Activated T-helper 1 cell treated with anti-CD3 and anti-CD28 coated beads, Interleukin-2, amount 50 U/mL, for 16 hours (primary cell): ENCODE measurements around the gene PCLAF.
A peak's percentile ranks its signal among the peaks of the same experiment; 100 is the strongest.
"Not testable (repeated sequence)": the region's sequence is repeated elsewhere in the genome, so short reads cannot be mapped to it uniquely, and the experiment has no call there.

Source experiments
- DNase-seq, 2 donors: peaks; one replicate each; pipeline ENCODE4 v3.0.0-alpha.2; 2020; ENCODE audit warnings: low read depth in 1 of 2, low spot score in 1 of 2

PCLAF gene

DNA sequence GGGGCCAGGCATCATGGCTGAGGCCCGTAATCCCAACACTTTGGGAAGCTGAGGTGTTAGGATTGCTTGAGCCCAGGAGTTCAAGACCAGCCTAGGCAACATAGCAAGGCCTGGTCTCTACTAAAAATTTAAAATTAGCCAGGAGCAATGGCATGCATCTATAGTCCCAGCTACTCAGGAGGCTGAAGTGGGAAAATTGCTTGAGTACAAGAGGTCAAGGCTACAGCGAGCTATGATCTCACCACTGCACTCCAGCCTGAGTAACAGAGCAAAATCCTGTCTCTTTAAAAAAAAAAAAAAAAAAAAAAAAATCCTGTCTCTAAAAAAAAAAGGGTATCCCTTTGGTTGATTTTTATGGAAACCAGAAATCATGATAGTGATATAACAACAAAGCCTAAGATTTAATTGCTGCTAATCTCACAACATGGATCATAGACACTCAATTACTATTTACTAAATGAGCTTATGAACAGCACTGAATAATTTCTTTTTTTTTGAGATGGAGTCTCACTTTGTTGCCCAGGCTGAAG is 12.1 kb downstream of the PCLAF start:
- DNase-seq = no peak

- no peak for DNase-seq
Measured at GRCh38 chr15:64361259-64361658, 20.0 kb downstream of the PCLAF start.

DNA sequence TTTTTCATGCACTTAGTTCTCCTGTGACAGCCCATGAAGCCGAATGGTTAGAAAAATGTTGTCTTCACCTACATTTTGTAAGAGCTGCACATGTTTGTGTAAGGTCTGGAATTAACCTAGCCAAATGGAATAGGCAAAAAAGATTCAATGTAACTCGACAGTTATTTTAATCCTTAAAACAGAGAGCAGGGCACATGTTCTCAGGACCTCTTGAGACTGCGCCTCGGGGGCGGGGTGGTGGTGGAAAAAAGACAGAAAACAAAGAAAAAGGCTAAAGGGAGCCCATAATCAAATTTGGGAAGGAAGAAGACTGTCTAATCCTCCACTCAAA is 24.6 kb downstream of the PCLAF start:
- DNase-seq = no peak

- peak; percentile 78 to 90 for DNase-seq
Measured at GRCh38 chr15:64355944-64356709, 25.1 kb downstream of the PCLAF start, which contains the start of gene CSNK1G1. Gene CSNK1G1 (minus strand): TSS chr15:64356173. CDS start chr15:64300499, 55,674 bp downstream.

DNA sequence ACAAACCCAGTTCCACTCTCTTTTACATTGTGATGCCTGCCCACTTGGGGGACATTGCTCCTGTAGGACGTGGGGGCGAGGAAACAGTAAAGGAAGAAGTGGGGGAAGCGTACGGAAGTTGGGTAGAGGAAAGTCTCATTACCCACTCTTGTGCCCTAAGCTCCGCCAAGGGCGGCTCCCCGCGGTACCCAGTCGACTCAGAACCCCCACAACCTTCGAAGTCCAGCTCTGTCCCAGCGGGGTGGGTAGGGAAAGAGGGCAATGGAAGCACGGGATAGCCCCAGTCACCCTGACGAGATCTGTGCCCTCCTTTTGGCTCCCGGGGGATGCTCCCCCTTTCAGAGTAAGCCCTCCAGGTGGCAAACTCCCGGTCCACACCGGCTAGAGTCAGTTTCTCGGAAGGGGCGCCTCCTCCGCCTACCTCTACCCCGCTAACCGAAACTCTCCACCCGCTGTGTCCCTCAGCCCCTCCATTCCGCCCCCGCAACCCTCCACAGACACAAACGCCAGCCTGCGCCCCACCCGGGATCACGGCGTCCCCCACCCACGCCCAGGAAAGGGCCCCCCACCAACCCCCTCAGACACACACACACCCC is 25.8 kb downstream of the PCLAF start:
- DNase-seq = no peak

GRCh38 chr15:64354688-64355344 is 26.4 kb downstream of the PCLAF start:
- no peak for DNase-seq

- no peak for DNase-seq
Measured at GRCh38 chr15:64351265-64351664, 30.0 kb downstream of the PCLAF start.

GRCh38 chr15:64349375-64349774 is 31.9 kb downstream of the PCLAF start:
- no peak for DNase-seq

DNA sequence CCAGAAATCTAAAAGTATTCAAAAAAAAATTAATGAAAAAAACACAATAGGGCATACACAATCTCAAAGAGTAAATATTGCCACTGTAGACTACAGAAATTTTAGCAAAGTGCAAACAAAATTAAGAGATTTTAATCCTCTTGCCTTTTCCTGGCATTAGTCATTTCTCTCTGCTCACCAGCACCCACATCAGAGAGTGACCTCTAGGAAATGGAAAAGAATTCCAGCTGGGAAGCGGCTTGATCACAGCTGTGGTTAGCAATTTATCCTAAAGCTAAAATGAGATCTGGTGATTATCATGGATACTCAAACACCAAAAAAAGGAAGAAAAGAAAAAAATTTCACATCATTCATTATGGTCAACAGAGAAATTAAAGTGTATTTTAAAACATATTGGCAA is 32.8 kb downstream of the PCLAF start:
- no peak for DNase-seq

- DNase-seq = not testable (repeated sequence)
Measured at GRCh38 chr15:64346242-64346641, 35.0 kb downstream of the PCLAF start.

DNA sequence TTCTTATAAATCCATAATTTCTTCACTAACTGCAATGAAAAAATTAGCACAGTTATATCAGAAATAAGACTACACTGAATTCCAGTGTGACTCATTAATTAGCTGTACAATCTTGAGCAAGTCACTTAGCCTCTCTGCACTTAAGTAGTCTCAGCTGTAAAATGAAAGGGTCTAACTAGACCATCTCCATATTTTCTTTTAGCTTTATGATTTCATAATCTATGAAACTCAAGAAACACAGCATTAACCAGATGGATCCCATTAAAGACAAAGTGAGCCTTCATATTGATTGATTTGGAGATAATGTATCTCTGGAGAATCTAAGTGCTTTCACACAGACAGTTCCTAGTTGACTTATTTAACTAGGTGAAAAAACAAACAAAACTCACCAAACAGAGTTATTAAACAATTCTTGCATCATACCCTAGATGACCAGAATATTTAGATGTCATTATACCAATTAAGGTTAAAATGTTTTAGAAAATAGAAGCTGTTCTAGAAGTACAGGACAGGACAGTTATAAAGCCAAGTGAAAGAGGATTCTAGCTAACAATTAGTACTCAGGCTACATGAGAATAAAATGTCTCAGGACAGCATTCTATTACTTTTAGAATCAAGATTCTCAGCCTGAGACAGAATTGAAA is 36.5 kb downstream of the PCLAF start:
- no peak for DNase-seq

DNA sequence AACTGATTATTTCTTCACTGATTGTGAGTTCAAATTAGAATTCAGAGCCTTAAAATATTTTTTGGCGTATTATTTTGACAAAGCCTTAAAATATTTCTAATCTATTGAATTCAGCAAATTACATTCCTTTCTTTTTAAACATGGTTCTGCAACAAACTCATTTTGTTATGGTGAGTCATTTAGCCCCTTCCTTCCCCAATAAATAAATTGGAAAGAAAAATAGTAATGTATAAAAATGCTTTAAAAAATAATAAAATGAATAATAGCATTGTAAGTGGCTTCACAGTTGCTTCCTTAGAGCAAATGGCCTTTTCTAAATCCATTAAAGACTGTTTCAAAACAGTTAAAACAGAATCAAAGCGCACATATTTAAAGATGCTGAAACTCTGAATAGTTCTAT is 37.4 kb downstream of the PCLAF start:
- DNase-seq = no peak

- no peak for DNase-seq
Measured at GRCh38 chr15:64343222-64343621, 38.0 kb downstream of the PCLAF start.

DNA sequence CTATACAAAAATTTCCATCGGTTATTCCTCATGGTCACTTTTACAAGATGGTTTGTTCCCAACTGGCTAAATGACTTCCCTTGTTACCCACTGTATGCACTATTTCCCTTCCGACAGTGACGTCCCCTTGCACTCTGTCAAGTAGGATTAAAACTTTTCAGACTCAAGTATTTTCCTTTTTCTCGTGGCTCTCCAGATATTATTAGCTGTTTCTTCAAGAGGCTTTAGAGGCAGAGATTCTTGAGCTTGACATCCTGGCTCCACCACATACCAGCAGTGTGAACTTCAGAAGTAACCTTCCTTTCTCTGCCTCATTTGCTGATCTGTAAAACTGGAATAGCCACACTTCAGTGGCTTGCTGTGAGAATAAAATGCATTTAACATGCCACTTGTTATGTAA is 39.3 kb downstream of the PCLAF start:
- DNase-seq = no peak

DNA sequence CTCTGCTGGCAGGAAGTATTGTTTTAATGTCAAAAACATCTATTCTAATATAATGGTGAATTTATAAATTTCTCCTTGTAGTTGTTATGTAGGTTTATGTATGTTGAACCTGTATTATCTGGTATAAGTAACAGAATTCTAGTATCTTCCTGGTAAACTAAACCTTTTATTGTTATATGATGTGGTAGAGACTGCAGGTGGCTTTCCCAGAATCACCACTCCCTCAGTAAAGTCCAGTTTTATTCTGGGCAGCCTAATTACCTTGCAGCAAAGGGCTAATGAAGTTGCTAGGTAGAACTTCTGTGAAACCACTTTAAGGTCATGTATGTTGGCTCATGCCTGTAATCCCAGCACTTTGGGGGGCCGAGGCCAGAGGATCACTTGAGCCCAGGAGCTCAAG is 40.9 kb downstream of the PCLAF start:
- DNase-seq = no peak

DNA sequence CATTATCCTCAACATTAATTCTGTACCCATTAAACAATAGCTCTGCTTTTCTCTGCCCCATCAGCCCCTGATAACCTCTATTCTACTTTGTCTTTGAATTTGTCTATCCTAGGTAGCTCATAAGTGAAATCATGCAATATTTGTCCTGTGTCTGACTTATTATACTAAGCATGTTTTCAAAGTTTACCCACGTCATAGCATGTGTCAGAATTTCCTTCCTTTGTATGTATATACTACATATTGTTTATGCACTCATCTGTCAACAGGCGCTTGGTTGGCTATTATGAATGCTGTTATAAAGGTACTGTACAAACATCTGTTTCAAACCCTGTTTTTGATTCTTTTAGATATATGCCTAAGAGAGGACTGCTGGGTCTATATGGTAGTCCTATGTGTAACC is 43.5 kb downstream of the PCLAF start:
- DNase-seq = no peak

DNA sequence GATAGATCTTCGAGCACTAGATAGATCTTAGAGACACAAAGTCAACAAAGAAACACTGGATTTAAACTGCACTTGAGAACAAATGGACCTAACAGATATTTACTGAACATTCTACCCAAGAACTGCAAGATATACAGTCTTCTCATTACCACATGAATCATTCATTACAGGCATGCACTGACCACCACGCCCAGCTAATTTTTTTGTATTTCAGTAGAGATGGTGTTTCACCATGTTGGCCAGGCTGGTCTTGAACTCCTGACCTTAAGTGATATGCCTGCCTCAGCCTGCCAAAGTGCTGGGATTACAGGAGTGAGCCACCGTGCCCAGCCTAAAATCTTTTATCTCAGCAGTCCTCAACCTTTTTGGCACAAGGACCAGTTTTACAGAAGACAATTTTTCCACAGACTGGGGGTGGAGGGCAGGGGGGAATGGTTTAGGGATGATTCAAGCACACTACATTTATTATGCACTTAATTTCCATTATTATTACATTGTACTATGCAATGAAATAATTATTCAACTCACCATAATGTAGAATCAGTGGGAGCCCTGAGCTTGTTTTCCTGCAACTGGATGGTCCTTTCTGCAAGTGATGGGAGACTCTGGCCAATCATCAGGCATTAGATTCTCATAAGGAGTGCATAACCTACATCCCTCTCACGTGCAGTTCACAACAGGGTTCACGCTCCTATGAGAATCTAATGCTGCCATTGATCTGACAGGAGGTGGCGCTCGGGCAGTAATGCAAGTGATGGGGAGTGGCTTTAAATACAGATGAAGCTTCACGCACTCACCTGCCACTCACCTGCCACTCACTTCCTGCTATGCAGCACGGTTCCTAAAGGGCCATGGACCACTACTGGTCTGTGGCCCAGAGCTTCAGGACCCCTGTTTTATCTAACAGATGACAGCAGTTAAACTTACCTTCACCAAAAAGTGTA is 47.0 kb downstream of the PCLAF start:
- DNase-seq = peak in 1 of 2 donors; percentile 12

GRCh38 chr15:64333516-64333915 is 47.7 kb downstream of the PCLAF start:
- DNase-seq = no peak

DNA sequence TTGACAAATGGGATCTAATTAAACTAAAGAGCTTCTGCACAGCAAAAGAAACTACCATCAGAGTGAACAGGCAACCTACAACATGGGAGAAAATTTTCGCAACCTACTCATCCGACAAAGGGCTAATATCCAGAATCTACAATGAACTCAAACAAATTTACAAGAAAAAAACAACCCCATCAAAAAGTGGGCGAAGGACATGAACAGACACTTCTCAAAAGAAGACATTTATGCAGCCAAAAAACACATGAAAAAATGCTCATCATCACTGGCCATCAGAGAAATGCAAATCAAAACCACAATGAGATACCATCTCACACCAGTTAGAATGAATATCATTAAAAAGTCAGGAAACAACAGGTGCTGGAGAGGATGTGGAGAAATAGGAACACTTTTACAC is 49.6 kb downstream of the PCLAF start:
- not testable (repeated sequence) for DNase-seq

- not testable (repeated sequence) for DNase-seq
Measured at GRCh38 chr15:64326975-64327374, 54.3 kb downstream of the PCLAF start.

- DNase-seq = not testable (repeated sequence)
Measured at GRCh38 chr15:64326458-64326857, 54.8 kb downstream of the PCLAF start.
